Measurements from ENCODE around the gene LRRC8D.

LRRC8D gene

GRCh38 chr1:89896105-89896942 is 75.5 kb downstream of the LRRC8D start:
- DNase-seq (ENCODE audit: low spot score), result no peak

- no peak for DNase-seq (ENCODE audit: low spot score)
Measured at GRCh38 chr1:89897347-89898133, 76.7 kb downstream of the LRRC8D start.

- no peak for DNase-seq (ENCODE audit: low spot score)
Measured at GRCh38 chr1:89898150-89898549, 77.3 kb downstream of the LRRC8D start.

- DNase-seq (ENCODE audit: low spot score), result no peak
Measured at GRCh38 chr1:89898695-89899470, 78.1 kb downstream of the LRRC8D start.

- no peak for DNase-seq (ENCODE audit: low spot score)
Measured at GRCh38 chr1:89900323-89900722, 79.5 kb downstream of the LRRC8D start.

- no peak for DNase-seq (ENCODE audit: low spot score)
Measured at GRCh38 chr1:89900791-89901708, 80.2 kb downstream of the LRRC8D start.

GRCh38 chr1:89901957-89902669 is 81.3 kb downstream of the LRRC8D start:
- no peak for DNase-seq (ENCODE audit: low spot score)

GRCh38 chr1:89903550-89903949 is 82.7 kb downstream of the LRRC8D start:
- no peak for DNase-seq (ENCODE audit: low spot score)

- no peak for DNase-seq (ENCODE audit: low spot score)
Measured at GRCh38 chr1:89904219-89904980, 83.6 kb downstream of the LRRC8D start.

- no peak for DNase-seq (ENCODE audit: low spot score)
Measured at GRCh38 chr1:89905395-89906058, 84.7 kb downstream of the LRRC8D start.

- DNase-seq (ENCODE audit: low spot score), result no peak
Measured at GRCh38 chr1:89906088-89906487, 85.3 kb downstream of the LRRC8D start.

- no peak for DNase-seq (ENCODE audit: low spot score)
Measured at GRCh38 chr1:89907727-89908212, 86.9 kb downstream of the LRRC8D start.

GRCh38 chr1:89908273-89908671 is 87.4 kb downstream of the LRRC8D start:
- no peak for DNase-seq (ENCODE audit: low spot score)

GRCh38 chr1:89908672-89909436 is 88.0 kb downstream of the LRRC8D start:
- no peak for DNase-seq (ENCODE audit: low spot score)

- no peak for DNase-seq (ENCODE audit: low spot score)
Measured at GRCh38 chr1:89910268-89910667, 89.4 kb downstream of the LRRC8D start.

- no peak for DNase-seq (ENCODE audit: low spot score)
Measured at GRCh38 chr1:89910780-89911179, 89.9 kb downstream of the LRRC8D start.

- no peak for DNase-seq (ENCODE audit: low spot score)
Measured at GRCh38 chr1:89911191-89911991, 90.6 kb downstream of the LRRC8D start.

GRCh38 chr1:89912073-89912472 is 91.2 kb downstream of the LRRC8D start:
- DNase-seq (ENCODE audit: low spot score), result no peak

Data from NAMALWA (cell line).